HepG2 (cell line): ENCODE data around the gene TPX2. TPM values are rescaled to one million over a fixed set of nuclear protein-coding genes. Genes with fewer than 3 reads are reported as not detected.
A peak's percentile ranks its signal among the peaks of the same experiment; 100 is the strongest.

Source experiments
- ATAC-seq: fragments of 200-7000 bp; cut with Tn5 transposase; 3 replicates; pipeline ENCODE4 v1.9.1; 2020; ENCODE audit warnings: mild to moderate bottlenecking, moderate library complexity
- BruUV-seq: library from RNA; stranded (reverse); fragments of 400-500 nt; replicated peaks from 2 replicates; lab custom pipeline; 2021; lab: Mats Ljungman, UMichigan
- CTCF ChIA-PET: fragments of 300-600 bp; formaldehyde crosslinking; extraction: SDS; loops from one replicate; lab custom pipeline; 2021; ENCODE audit warnings: low total read pairs, inconsistent platforms, low intra/inter-chr PET ratio; lab: Yijun Ruan, JAX
- POLR2A ChIA-PET: fragments of 350-600 bp; sonication (Branson Sonifier 250); formaldehyde crosslinking; loops from one replicate; lab custom pipeline; 2020; ENCODE audit warnings: antibody characterized with exemption, inconsistent platforms; lab: Yijun Ruan, JAX
- DNase-seq: peaks from one replicate; pipeline ENCODE4 v3.0.0-alpha.2; 2015; ENCODE audit warnings: low spot score
- FAIRE-seq: peaks from 3 replicates; lab custom pipeline; 2011; peaks lifted over from hg19 to GRCh38; lab: Jason Lieb, UNC
- H2AFZ ChIP-seq: one replicate; pipeline ENCODE4 v1.6.1; 2011; ENCODE audit warnings: low read length, inconsistent platforms
- H3K27ac ChIP-seq: fragments of 300-600 bp; 3 replicates; pipeline ENCODE4 v1.8.0; 2011; ENCODE audit warnings: mixed run types, mild to moderate bottlenecking, mixed read lengths, low read length, inconsistent platforms; ENCODE audit not compliant: insufficient read depth; ENCODE audit errors: extremely low read length
- H3K27me3 ChIP-seq, 2 experiments: fragments of 200-600 bp in 1 of 2; 2 replicates in 1 of 2; 3 replicates in 1 of 2; pipeline versions ENCODE4 v1.6.0 to v1.8.0; 2011; ENCODE audit warnings: low read length in 2 of 2, mild to moderate bottlenecking in 2 of 2, moderate library complexity in 2 of 2, inconsistent platforms in 1 of 2; ENCODE audit not compliant: insufficient read depth in 2 of 2, control insufficient read depth in 1 of 2
- H3K36me3 ChIP-seq, 2 experiments: fragments of 200-600 bp in 1 of 2; replicated peaks in 1 of 2; 2 replicates in 1 of 2; 3 replicates in 1 of 2; pipeline versions ENCODE4 v1.5.1 to v1.8.0; 2011; ENCODE audit warnings: low read length in 2 of 2, inconsistent platforms in 1 of 2; ENCODE audit not compliant: insufficient read depth in 2 of 2, control insufficient read depth in 1 of 2
- H3K4me1 ChIP-seq: 2 replicates; pipeline ENCODE4 v1.5.1; 2012; ENCODE audit warnings: low read length, inconsistent platforms; ENCODE audit not compliant: insufficient read depth
- H3K4me2 ChIP-seq: 2 replicates; pipeline ENCODE4 v1.6.0; 2011; ENCODE audit warnings: low read depth, low read length, inconsistent platforms
- H3K4me3 ChIP-seq, 3 experiments: fragments of 200-600 bp in 1 of 3; sonication (generic), shearing (Covaris generic) in 1 of 3; replicated peaks in 1 of 3; 2 replicates each; pipeline ENCODE4 v1.5.1; 2011 to 2016; ENCODE audit warnings: low read length in 3 of 3, inconsistent platforms in 2 of 3, low read depth in 2 of 3, mild to moderate bottlenecking in 2 of 3, control low read depth in 1 of 3, mixed read lengths in 1 of 3; ENCODE audit not compliant: insufficient read depth in 1 of 3
- H3K79me2 ChIP-seq: one replicate; pipeline ENCODE4 v1.6.1; 2011; ENCODE audit warnings: low read length, inconsistent platforms; ENCODE audit not compliant: insufficient read depth
- H3K9ac ChIP-seq: 2 replicates; pipeline ENCODE4 v1.6.0; 2011; ENCODE audit warnings: mild to moderate bottlenecking, low read depth, low read length, inconsistent platforms; ENCODE audit not compliant: insufficient read depth
- H3K9me3 ChIP-seq: 2 replicates; pipeline ENCODE4 v1.5.1; 2012; ENCODE audit warnings: mild to moderate bottlenecking, low read length
- H4K20me1 ChIP-seq: 2 replicates; pipeline ENCODE4 v1.6.0; 2011; ENCODE audit warnings: inconsistent platforms, mild to moderate bottlenecking, low read length, moderate library complexity; ENCODE audit not compliant: insufficient read depth
- CREB1 ChIP-seq, 2 experiments: fragments of 450-650 bp in 1 of 2; IDR thresholded peaks; 2 replicates each; pipeline ENCODE4 v1.6.1; 2016 to 2017; ENCODE audit warnings: control low read depth in 1 of 2, mild to moderate bottlenecking in 1 of 2, missing compliant biosample characterization in 1 of 2, missing genetic modification characterization in 1 of 2
- HDAC6 ChIP-seq: fragments of 200-600 bp; sonication (generic); IDR thresholded peaks from 2 replicates; pipeline ENCODE4 v1.7.0; 2017; ENCODE audit warnings: mild to moderate bottlenecking, antibody characterized with exemption, low read length, low read depth
- ISX ChIP-seq: sonication (generic); formaldehyde crosslinking; conservative IDR thresholded peaks from 2 replicates; pipeline ENCODE4 v1.5.0; 2020; ENCODE audit warnings: missing genetic modification reagents
- KAT8 ChIP-seq: IDR thresholded peaks from 2 replicates; pipeline ENCODE4 v1.6.1; 2016; ENCODE audit warnings: missing genetic modification reagents, missing compliant biosample characterization
- KDM1A ChIP-seq: IDR thresholded peaks from 2 replicates; pipeline ENCODE4 v1.6.1; 2016; ENCODE audit warnings: missing compliant biosample characterization
- KDM4B ChIP-seq: sonication (generic); formaldehyde crosslinking; IDR thresholded peaks from 2 replicates; pipeline ENCODE4 v1.4.0; 2020; ENCODE audit warnings: missing genetic modification reagents
- PITX1 ChIP-seq: sonication (generic); formaldehyde crosslinking; IDR thresholded peaks from 2 replicates; pipeline ENCODE4 v1.5.1; 2020; ENCODE audit warnings: mild to moderate bottlenecking, missing genetic modification reagents
- SAP130 ChIP-seq: IDR thresholded peaks from 2 replicates; pipeline ENCODE4 v1.6.1; 2016; ENCODE audit warnings: low read depth
- SMARCC2 ChIP-seq: fragments of 450-650 bp; IDR thresholded peaks from 2 replicates; pipeline ENCODE4 v1.6.1; 2017; ENCODE audit warnings: antibody characterized with exemption, mild to moderate bottlenecking
- SNAPC4 ChIP-seq: sonication (generic); formaldehyde crosslinking; IDR thresholded peaks from 2 replicates; pipeline ENCODE4 v1.4.0; 2020; ENCODE audit warnings: mild to moderate bottlenecking, missing genetic modification reagents
- SSRP1 ChIP-seq: IDR thresholded peaks from 2 replicates; pipeline ENCODE4 v1.6.1; 2016; ENCODE audit warnings: control low read depth
- WIZ ChIP-seq: sonication (generic); formaldehyde crosslinking; IDR thresholded peaks from 2 replicates; pipeline ENCODE4 v1.5.1; 2020; ENCODE audit warnings: mild to moderate bottlenecking, missing genetic modification reagents
- ZKSCAN8 ChIP-seq: IDR thresholded peaks from 2 replicates; pipeline ENCODE4 v1.6.1; 2016; ENCODE audit warnings: borderline replicate concordance, missing genetic modification reagents, missing compliant biosample characterization
- ZNF224 ChIP-seq: sonication (generic); formaldehyde crosslinking; IDR thresholded peaks from 2 replicates; pipeline ENCODE4 v1.5.0; 2020; ENCODE audit warnings: mild to moderate bottlenecking, missing genetic modification reagents
- ZNF431 ChIP-seq: sonication (generic); formaldehyde crosslinking; IDR thresholded peaks from 2 replicates; pipeline ENCODE4 v1.9.0; 2022; ENCODE audit warnings: missing genetic modification reagents, low read depth, mild to moderate bottlenecking, borderline replicate concordance
- ZNF510 ChIP-seq: sonication (generic); formaldehyde crosslinking; IDR thresholded peaks from 2 replicates; pipeline ENCODE4 v1.4.0; 2020; ENCODE audit warnings: low read depth, mild to moderate bottlenecking, missing genetic modification reagents
- ZNF776 ChIP-seq: sonication (generic); formaldehyde crosslinking; IDR thresholded peaks from 2 replicates; pipeline ENCODE4 v1.4.0; 2020; ENCODE audit warnings: mild to moderate bottlenecking, missing genetic modification reagents
- ZSCAN30 ChIP-seq: sonication (generic); formaldehyde crosslinking; IDR thresholded peaks from 2 replicates; pipeline ENCODE4 v1.5.0; 2020; ENCODE audit warnings: mild to moderate bottlenecking, missing genetic modification reagents
- WGBS: methylation state at CpG from one replicate; pipeline ENCODE4 v1.1.6; 2017; ENCODE audit warnings: low lambda C conversion rate; 5-methylcytosine and 5-hydroxymethylcytosine counted together
- in situ Hi-C: cut with HindIII; loops from 2 replicates; pipeline ENCODE4 v1.10.0; 2017; ENCODE audit warnings: low pct_unique_long_range_greater_than_20kb; ENCODE audit not compliant: extremely low pct_ligation_motif_present
- intact Hi-C: fragments of 100-400 bp; cut with micrococcal nuclease; formaldehyde crosslinking; loops from one replicate; pipeline ENCODE4 v1.10.0; 2022; ENCODE audit not compliant: unreplicated experiment
- polyA plus RNA-seq, 8 experiments: library from polyadenylated mRNA; depleted of rRNA in 3 of 8; stranded (reverse) in 7 of 8; unstranded in 1 of 8; fragments of >200 nt; fragmentation: Illumina TruSeq in 4 of 8; extraction: Trizol in 4 of 8; gene quantifications; 2 replicates each; pipeline versions ENCODE4 v1.2.1 to v1.2.3, GENCODE V29; 2011 to 2016; ENCODE audit warnings: low read depth in 4 of 8, missing spikeins in 1 of 8, mixed read lengths in 1 of 8; ENCODE audit not compliant: insufficient read depth in 1 of 8
- total RNA-seq, 5 experiments: library from RNA; depleted of rRNA; stranded (reverse); fragments of >200 nt; fragmentation: Illumina TruSeq; extraction: Trizol; gene quantifications; 2 replicates each; pipeline ENCODE4 v1.2.3, GENCODE V29; 2016; ENCODE audit warnings: low read depth in 1 of 5

TPX2 gene
- total and polyA plus RNA-seq, 2 of the 13 experiments (the other 11 are each of a cell fraction or from before 2014, with no cell fraction given) = 34.3 to 124 TPM

DNA sequence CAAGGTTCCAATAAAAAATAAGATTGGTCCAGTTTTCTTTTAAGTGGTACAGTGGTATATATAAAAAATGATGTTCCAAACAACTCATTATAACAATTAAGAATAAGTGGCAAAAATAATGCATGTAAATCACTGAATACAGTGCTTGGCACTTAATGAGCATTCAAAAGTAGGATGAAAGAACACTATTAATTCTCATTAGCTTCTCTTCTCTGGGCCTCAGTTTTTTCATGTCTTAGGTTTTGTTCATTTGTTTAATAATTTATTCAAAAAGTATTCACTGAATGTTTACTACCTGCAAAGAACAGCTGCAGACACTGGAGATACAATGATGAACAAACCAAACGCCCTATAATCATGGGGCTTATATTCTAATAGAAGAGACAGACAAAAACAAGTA, 37.5 kb upstream of the TPX2 start (continued):
- TF ChIP-seq ISX (CRISPR knock-in tag) = no peak
- TF ChIP-seq ZKSCAN8 (CRISPR knock-in tag) = no peak
- TF ChIP-seq ZNF431 (CRISPR knock-in tag) = no peak
- TF ChIP-seq ZNF224 = no peak
- no peak for TF ChIP-seq KDM4B
- TF ChIP-seq ZNF776 (CRISPR knock-in tag) = no peak

- peaks cover 99% of the 10 kb centered on the region for H3K4me1 ChIP-seq
- ChIA-PET CTCF (no interaction called here), POLR2A (interaction anchor here (0.8 to 33.2 kb wide), 16 partner anchors 4 to 131 kb away, joined by 3 to 2822 read pairs (median 10); partner anchors contain the start of genes BCL2L1, ID1 and TPX2)
- intact Hi-C loops (loop anchor here (1.0 kb wide), 3 partner anchors 8 to 16 kb away; no protein-coding TSS in a partner anchor), in situ Hi-C loops (no loop called here)
- DNase-seq (peak; percentile 100), FAIRE-seq (peak; percentile 98), ATAC-seq (peak; percentile 88)
- TSS peak; percentile 10 for BruUV-seq
- WGBS = 25% methylated on average over 11 of the region's 11 CpGs
- no peak overlapping the region for H2AFZ ChIP-seq
- H3K9me3 ChIP-seq = no peaks in the 10 kb centered on the region
- H3K4me3 ChIP-seq = peak overlapping the region in 1 of 3 experiments; percentile 38; a peak in 1 of 6 replicates
- H3K79me2 ChIP-seq = peaks cover 89% of the 10 kb centered on the region
- peak overlapping the region; percentile 87 for H3K27ac ChIP-seq
- no peaks in the 10 kb centered on the region; the same call in 1 of the 2 replicates for H4K20me1 ChIP-seq
- H3K27me3 ChIP-seq = no peaks in the 10 kb centered on the region
- peak overlapping the region; percentile 60 for H3K4me2 ChIP-seq
- peak overlapping the region; percentile 68 for H3K9ac ChIP-seq
- peaks cover 39 to 65% of the 10 kb centered on the region in 2 experiments for H3K36me3 ChIP-seq
- TF ChIP-seq PITX1 (CRISPR knock-in tag) (peak; percentile 100), ZNF510 (CRISPR knock-in tag) (peak; percentile 94), ZSCAN30 (CRISPR knock-in tag) (peak; percentile 91), KDM1A (CRISPR knock-in tag) (peak; percentile 96), SMARCC2 (peak; percentile 95), CREB1 (IDR thresholded peaks at IDR 0.05) (peak; percentile 75; the same call in 1 of the 2 replicates), CREB1 (CRISPR knock-in tag; IDR thresholded peaks at IDR 0.05) (peak; percentile 95), SAP130 (peak; percentile 99), SNAPC4 (CRISPR knock-in tag) (no peak; the same call in none of the 2 replicates), HDAC6 (no peak), SSRP1 (CRISPR knock-in tag) (no peak; the same call in 1 of the 2 replicates), WIZ (peak; percentile 89), KAT8 (CRISPR knock-in tag) (peak; percentile 96)
Measured at GRCh38 chr20:31704225-31705119, 34.6 kb upstream of the TPX2 start.
